Ramos (cell line): ENCODE results near the gene KRT38.

Experiments
- in situ Hi-C: fragments of 300-500 bp; cut with MboI; formaldehyde crosslinking; loops from one replicate; pipeline ENCODE4 v1.14.3; 2022; ENCODE audit warnings: low sequenced_read_pairs; ENCODE audit not compliant: unreplicated experiment

The KRT38 gene

DNA sequence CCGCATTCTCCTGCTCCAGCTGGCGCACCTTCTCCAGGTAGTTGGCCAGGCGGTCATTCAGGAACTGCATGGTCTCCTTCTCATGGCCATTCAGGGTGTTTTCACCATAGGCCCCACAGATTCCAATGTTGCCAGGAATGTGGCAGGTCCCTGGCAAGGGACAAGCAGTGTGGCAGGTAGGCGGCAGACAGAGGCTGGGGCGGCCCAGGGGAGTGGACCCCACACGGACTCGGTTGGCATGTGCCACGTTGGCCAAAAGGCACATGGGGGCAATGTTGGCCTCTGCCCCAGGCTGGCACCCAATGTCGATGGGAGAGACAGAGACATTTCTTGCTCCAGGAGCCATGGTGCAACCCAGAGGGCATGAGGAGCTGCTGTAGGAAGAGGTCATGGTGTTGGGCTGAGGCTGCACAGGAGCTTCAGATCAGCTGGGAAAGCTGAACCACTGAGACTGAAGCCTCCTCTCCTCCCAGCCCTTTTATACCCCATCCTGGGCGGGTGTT lies at the start of gene KRT38:
TSS of gene KRT38 (minus strand) at position 453 of the 503 bp plus-strand sequence. CDS start at position 391, 62 bp downstream.
- in situ Hi-C loops, result no loop called here

DNA sequence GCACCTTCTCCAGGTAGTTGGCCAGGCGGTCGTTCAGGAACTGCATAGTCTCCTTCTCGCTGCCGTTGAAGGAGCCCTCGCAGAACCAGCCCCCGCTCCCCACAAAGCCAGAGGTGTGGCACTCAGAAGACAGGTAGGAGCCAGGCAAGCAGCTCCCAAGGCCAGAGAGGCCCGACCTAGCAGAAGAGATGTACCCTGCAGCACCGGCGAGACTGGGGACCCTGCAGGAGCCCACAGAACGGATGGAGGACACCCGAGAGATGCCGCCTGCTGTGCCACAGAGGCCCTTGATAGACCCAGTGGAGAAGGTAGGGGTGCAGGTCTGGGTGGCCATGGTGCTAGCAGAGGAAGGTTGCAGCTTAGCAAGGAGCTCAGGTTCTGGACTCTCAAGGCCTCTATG lies 48.7 kb upstream of the KRT38 start, which contains the start of gene KRT36:
TSS of gene KRT36 (minus strand) at position 380 of the 400 bp plus-strand sequence. CDS start at position 334, 46 bp downstream.
- in situ Hi-C loops, result no loop called here

DNA sequence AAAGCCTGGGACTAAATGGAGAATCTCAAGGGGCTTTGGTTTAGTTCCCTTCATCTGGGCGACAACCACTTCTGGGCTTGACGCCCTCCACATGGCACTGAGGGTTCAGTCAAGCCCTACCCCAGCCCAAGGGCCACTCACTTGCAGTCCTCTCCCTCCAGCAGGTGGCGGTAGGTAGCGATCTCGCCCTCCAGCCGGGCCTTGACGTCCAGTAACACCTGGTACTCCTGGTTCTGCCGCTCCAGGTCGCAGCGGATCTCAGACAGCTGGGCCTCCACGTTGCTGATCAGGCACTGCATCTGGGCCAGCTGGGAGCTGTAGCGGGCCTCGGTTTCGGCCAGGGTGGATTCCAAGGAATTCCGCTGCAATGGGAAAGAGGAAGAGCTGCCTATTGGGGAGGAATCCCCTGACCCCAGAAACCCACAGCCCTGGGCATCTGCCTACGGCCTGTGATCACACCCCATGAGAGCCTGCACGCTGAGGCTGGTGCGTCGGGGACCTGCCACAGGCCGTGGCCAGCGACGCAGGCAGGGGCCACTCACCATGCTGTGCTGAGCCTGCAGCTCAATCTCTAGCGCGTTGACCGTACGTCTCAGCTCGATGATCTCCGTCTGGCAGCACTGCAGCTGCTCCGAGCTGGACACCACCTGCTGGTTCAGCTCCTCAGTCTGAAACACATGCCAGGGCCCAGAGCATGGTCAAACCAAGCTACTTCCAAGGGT lies 46.2 kb upstream of the KRT38 start:
- in situ Hi-C loops, result no loop called here

DNA sequence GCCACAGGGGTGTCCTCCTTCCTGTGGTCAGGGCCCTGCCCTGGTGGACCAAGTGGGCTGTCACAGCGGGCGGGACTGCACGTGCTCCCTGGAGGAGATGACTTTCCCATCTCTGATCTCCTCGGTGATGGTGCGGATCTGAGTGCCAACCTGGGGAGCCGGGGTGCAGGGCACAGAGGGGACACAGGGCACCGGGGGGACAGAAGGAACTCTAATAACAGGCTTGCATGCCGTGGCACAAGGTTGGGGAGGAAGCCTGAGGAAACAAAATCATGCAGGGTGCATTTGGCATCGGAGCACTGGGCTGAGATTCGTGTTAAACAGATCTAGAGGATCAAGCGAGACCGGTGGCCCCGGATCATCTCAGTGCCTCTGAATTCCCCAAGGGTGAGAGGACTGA lies 45.5 kb upstream of the KRT38 start:
- in situ Hi-C loops, result no loop called here

DNA sequence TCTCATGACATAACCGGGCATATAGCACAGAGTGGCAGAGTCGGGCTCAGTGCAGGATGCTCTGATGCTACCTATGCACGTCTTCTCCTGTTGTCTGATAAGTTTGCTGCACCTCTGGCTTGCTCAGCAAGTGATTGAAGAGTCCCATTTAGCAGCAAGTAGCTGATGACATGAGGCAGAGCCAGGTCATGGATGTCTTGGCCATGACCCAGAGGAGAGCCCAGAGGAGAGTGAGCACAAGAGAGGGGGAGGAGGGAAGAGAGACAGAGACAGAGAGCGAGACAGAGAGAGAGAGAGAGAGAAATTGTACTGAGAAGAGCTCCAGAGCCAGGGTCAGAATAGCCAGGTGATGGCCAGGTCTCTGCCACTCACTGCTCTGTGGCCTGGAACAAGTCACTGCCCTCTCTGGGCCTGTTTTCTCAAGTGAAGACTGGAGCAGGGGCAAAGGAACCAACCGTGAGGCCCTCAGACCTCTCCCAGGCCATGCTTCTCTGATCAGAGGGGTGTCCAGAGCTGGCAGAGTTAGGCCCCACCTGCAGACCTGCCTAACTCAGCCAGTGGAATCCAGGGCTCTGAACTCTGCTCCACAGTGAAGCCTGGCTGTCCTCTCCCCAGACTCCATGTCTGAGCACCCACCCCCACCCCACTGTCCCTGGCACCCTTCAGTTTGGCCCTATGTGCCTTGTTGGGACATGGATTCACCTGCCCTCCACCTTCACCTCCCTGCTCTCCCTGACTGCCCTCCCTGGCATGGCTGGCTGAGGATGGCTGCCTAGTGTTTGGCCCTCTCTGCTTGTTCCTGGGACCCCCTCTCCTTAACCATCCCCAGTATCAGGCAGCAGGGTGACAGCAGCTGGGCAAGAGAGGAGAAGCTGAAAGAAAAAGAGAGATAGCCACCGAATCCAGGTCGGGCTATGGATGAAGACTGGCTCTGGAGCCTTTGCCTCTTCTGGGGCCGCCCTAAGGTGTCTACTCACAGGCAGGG lies 44.4 kb upstream of the KRT38 start:
- in situ Hi-C loops, result no loop called here

DNA sequence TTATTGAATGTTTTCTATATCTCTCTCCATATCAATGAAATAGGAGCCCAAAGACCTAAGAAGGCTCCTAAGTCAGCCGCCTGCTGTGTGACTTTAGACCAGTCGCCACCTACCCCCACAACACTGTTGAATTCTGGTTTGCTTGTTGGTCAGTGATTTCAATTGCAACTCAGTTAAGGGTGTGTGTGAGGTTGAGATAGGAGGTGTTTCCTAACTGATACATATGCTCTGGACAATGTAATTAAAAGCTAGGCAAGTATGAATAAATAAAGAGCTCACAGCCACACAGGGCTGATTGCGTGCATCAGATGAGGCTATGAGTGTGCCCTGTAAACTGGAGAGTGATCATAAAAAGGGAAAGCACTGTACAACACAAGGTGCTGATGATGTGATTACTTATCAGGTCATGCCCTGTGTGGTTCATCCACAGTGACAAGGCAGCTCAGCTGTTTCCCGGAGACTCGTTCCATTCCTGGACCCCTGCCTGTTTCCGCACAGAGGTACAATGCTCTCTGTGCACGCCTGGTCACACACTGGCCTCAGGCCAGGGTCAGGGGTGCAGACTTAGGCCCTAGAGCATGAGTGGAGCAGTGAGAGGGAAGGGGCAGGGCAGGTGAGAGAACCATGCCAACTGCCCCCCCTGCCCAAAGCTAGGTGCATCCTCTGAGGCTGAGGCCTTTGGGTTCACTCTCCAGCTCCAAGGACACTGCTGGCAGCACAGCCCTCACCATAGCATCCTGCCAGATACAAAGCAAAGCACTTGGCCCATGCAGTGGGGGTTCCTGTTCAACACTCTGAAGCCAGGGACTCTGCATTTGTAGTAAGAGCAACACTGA lies 43.4 kb upstream of the KRT38 start:
- in situ Hi-C loops, result no loop called here

DNA sequence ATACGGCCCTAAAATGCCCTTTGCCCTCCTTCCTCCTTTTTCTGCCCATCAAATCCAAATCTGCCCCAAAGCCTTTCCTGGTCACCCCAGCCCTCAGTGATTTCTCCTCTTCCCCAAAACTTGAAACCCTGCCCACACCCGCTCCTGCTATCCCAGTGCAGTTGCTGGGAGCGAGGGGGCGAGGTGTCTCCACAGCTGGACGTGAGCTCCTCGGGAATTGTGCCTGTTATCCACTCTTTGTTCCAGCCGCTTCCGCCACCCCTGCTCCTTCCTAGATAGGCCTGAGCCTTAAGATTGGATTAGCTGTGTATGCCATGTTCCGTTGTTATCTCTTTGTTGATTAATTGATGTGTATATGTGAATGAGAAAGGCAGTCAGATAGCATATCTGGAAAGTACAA lies 42.7 kb upstream of the KRT38 start:
- in situ Hi-C loops, result no loop called here

DNA sequence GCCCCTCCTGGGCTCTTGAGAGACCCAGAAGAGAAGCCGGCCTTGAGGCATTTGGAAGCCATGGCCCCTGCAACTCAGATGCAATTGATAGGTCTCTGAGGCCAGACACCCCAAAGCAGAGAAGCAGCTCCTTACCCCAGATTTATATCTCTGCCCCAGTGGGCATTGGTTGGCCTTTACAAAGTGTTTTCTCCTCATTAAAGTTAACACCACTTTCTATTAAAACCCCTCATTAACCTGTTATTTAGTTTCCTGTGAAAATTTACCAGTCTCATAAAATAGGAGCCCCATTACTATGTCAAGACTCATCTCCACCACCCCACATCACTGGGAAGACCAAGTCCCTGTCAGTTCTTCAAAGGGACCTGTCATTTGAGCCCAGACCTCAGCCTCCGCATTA lies 40.3 kb upstream of the KRT38 start, which contains the start of gene KRT35:
TSS of gene KRT35 (minus strand) at position 116 of the 400 bp plus-strand sequence. CDS start at position 62, 54 bp downstream.
- in situ Hi-C loops, result no loop called here

DNA sequence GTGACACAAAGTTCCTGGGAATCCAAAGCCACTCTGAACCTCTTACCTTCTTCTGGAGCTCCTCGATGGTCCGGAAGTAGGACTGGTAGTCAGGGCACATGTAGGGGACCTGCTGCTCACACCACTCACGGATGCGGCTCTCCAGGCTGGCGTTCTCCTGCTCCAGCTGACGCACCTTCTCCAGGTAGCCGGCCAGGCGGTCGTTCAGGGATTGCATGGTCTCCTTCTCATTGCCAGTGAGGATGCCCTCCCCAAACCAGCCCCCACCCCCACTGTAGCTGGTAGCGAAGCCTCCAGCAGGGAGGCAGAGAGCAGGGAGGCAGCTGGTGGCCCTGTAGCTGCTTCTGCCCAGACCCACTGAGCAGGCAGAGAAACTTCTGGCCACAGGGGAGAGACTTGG lies 39.8 kb upstream of the KRT38 start:
- in situ Hi-C loops, result no loop called here

DNA sequence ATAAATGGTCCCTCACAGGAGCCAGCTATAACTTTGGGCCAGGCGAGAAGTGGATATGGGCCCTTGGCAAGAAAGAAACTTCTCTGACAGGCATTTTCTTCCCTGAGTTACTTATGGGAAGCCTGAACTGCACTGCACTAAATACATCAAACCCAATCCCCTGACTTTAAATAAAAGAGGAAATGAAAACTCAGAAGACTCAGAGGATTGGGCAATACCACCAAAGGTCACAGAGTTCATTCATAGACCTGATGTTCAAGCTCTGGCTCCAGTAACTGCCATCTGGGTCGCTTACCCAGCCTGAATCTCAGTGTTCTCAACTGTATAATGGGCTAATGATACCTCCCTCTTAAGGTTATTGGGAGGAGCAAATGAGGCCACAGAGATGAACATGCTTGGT lies 39.4 kb upstream of the KRT38 start:
- in situ Hi-C loops, result no loop called here

DNA sequence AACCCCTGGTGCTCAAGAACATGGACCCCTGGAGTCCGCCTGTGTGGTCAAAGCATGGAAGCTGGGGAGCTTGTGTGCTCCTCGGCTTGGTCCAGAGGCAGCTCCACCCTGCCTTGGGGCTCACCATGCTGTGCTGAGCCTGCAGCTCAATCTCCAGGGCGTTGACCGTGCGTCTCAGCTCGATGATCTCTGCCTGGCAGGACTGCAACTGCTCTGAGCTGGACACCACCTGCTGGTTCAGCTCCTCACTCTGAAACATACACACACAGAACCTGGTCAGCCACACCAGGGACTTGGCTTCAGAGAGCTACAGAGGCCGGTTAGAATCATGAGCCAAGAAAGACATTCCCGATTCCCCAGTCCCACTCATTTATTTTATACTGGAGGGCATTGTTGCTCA lies 37.5 kb upstream of the KRT38 start:
- in situ Hi-C loops, result no loop called here

DNA sequence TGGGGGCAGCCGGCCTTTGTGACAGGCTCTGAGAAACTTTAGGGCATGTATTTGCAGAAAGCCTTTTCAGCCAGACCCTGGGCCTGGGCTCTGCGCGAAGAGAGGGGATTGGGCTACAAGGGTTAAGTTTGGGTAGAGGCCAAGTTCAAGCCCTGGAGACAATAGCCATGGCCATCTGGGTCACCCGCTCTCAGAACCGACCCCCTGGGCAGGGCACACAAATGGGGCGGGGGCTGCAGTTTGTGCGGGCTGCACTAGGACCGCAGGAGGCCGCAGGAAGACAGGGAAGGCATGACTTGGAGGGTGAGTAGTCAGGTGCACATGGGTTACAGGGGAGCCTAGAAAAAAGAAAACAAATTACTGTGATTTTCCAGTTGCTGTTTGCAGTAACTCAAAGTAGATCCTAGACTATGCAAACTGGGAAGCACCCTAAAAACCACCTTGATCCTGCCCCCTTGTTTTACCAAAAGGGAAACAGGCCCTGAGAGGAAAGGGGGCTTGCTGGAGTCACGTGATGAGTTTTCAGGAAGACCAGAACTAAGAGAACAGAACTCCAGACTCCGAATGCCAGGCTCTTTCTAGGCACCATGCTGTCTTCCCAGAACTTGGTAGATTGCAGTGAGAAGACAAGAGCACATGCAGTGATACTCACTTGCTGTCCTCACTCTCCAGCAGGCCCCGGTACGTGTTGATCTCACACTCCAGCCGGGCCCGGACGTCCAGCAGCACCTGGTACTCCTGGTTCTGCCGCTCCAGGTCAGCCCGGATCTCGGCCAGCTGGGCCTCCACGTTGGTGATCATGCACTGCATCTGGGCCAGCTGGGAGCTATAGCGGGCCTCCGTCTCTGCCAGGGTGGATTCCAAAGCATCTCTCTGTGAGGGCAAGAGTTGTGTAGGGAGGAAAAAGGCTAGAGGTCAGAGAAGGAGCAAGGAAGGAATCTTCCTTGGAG lies 36.4 kb upstream of the KRT38 start:
- in situ Hi-C loops, result no loop called here

DNA sequence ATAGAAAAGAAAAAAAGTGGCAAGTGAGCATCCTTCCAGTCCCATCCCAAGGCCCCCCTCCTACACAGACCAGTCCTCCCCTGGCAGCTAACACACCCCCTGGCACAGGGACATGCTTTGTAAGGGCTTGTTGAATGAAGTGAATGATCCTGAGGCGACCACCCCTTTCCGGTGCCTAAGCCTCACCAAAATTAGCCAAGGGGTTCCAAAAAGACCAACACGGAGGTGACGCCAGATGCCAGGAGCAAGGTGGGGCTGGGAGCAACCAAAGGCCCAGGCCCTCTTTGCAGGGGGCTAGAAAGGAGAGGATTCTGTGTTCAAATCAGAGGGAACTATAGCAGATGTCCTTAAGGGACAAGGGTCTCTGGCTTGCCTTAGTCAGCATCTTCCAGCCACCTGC lies 34.6 kb upstream of the KRT38 start:
- in situ Hi-C loops, result no loop called here

DNA sequence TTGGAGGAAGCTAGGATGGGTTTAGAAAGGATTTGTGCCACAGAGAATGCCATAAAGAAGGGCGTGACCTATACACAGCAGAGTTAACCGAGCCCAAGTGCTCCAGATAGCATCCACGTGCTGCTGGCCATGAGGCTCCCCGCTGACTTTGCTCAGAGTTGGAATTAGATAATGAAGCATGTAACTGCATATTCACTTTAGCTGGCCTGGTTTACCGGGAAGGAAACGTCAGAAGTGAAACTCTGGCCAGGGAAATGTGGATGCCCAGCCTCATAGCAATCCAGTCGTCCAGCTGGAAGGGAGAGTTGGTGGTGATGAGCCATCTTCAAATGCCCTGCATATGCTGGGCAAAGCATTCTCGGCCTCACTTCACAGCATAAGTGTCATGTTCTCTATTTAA lies 34.1 kb upstream of the KRT38 start:
- in situ Hi-C loops, result no loop called here

DNA sequence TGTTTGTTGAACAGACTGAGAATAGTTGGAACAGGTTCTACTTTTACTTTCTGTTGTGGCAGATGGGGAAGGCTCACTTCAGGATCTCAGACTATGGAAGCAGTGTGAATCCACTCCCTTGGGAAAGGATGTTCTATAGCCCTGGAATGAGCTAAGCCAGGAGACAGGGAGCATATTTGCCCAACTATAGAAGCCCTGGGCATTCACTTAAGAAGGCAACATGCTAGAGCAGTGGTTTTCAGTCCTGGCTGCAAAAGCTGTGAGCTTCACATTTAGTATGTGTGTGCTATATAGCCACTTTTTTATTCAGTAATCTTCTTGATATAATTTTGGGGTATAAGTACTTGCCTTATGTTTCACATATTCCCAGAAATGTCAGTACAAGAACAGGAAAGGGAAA lies 27.6 kb upstream of the KRT38 start:
- in situ Hi-C loops, result no loop called here

DNA sequence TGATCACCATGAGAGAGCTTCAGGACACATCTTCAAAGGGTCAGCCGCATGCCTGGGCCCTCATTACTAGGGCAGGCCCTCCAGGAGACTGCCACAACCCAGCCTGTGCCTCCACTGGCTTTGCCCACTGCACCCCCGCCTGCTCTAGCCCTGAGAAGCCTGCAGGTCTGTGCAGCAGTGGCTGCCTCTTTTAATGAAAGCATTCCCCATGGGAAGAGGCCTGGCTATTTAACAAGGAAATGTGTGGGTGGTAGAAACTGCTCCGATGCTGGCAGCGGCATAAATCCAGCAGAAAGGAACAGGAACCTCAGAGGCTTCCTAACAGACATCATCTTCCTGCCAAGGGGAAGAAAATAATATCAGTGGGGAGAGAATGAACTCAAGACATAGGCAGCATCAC lies 26.8 kb upstream of the KRT38 start:
- in situ Hi-C loops, result no loop called here

DNA sequence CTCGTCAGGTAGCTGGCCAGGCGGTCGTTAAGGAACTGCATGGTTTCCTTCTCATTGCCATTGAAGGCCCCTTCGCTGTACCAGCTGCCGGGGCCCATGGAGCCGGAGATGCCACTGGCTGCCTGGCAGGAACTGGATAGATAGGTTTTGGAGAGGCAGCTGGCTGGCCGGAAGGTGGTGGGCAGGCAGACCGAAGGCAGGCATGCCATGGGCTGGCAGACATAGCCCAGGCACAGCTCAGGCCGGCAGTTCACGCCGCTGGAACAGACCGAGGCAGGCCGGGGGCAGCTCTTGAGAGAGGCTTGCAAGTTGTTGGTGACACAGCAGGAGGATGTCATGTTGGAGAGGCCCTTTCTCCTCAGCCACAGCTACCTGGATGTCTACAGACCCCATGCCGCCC lies 26.2 kb upstream of the KRT38 start, which contains the start of gene KRT32:
TSS of gene KRT32 (minus strand) at position 399 of the 400 bp plus-strand sequence. CDS start at position 338, 61 bp downstream.
- in situ Hi-C loops, result no loop called here

DNA sequence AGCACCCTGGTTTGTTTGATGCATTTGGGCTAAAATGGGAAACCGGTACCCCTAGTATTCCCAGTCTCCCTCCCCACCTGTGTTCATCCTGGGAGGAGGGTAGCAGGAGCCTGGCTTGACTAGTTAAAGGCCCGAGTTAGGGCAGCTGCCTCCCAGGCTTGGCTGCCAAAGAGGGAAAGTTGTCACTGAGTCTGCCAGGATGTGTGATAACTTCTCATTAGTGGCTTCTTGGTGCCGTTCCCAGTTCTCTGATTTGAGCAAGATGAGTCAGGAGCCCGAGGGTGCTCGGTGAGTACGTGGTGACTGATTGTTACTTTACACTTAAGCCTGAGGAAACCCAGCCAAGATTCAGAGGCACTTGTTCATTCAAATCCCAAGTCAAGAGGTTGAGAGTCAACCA lies 23.9 kb upstream of the KRT38 start:
- in situ Hi-C loops, result no loop called here

DNA sequence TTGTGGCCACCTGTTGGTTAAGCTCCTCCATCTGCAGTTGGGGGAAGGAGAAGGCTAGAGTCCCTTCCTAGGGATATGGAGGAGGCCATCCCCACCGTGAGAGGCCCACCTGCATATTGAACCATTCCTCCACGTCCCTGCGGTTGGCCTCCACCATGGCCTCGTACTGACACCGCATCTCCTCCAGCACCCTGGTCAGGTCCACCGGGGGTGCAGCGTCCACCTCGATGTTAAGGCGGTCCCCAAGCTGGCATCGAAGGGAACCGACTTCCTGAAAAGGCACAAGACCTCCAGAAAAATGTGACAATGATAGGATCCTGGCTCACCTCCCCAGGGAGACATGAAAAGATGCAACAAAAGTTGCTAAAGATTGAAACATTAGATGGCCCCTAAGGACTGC lies 23.4 kb upstream of the KRT38 start:
- in situ Hi-C loops, result no loop called here
